Body of pancreas (tissue), 4 donors: Measurements from ENCODE around the gene IFIT5. TPM values are rescaled to one million over a fixed set of nuclear protein-coding genes. Genes with fewer than 3 reads are reported as not detected.

Experiments used
- ATAC-seq: fragments of 150-250 bp; one replicate; pipeline ENCODE4 v1.9.1; 2016
- DNase-seq, 4 donors: peaks; one replicate each; pipeline ENCODE4 v3.0.0-alpha.2; 2019
- H3K27ac ChIP-seq, 4 donors: fragments of 200-600 bp; sonication (generic); 1 replicate in 3 of 4; 2 replicates in 1 of 4; pipeline versions ENCODE4 v1.5.1 to v1.6.1; 2016 to 2019; ENCODE audit warnings: mild to moderate bottlenecking in 1 of 4, mixed read lengths in 1 of 4, moderate library complexity in 1 of 4
- H3K27me3 ChIP-seq, 2 donors: fragments of 200-600 bp; sonication (generic); one replicate each; pipeline ENCODE4 v1.6.0; 2016; ENCODE audit warnings: mild to moderate bottlenecking in 1 of 2
- H3K36me3 ChIP-seq, 2 donors: fragments of 200-600 bp; sonication (generic); replicated peaks in 1 of 2; 2 replicates each; pipeline ENCODE4 v1.5.1; 2016; ENCODE audit warnings: low read depth in 2 of 2; ENCODE audit not compliant: insufficient read depth in 1 of 2
- H3K4me1 ChIP-seq: fragments of 200-600 bp; sonication (generic); one replicate; pipeline ENCODE4 v1.6.0; 2016
- H3K4me3 ChIP-seq, 2 donors: fragments of 200-600 bp; sonication (generic); 1 replicate in 1 of 2; 2 replicates in 1 of 2; pipeline ENCODE4 v1.5.1; 2016 to 2019
- H3K9me3 ChIP-seq, 3 donors: fragments of 200-600 bp; sonication (generic); 1 replicate in 2 of 3; 2 replicates in 1 of 3; pipeline ENCODE4 v1.5.1; 2016
- POLR2A ChIP-seq, 3 donors: fragments of 450-650 bp; IDR thresholded peaks; one replicate each; pipeline ENCODE4 v1.6.1; 2016; ENCODE audit warnings: antibody characterized with exemption in 3 of 3, mild to moderate bottlenecking in 2 of 3
- WGBS, 2 donors: methylation state at CpG; one replicate each; pipeline ENCODE4 v1.1.5; 2017; 5-methylcytosine and 5-hydroxymethylcytosine counted together
- intact Hi-C: fragments of 100-400 bp; cut with DNase I; formaldehyde crosslinking; loops from one replicate; pipeline ENCODE4 v1.15.1; 2023
- total RNA-seq, 2 donors: library from RNA; depleted of rRNA; stranded (reverse); fragments of >200 nt; gene quantifications; one replicate each; pipeline ENCODE4 v1.1.0, GENCODE V29; 2016
- TF ChIP-seq, protein P1 (sequence below), 7 experiments: fragments of 450-650 bp in 4 of 7; fragments of 200-600 bp in 3 of 7; sonication (generic) in 3 of 7; IDR thresholded peaks; one replicate each; pipeline ENCODE4 v1.5.1; 2016 to 2019; ENCODE audit warnings: antibody characterized with exemption in 7 of 7

The IFIT5 gene
- total RNA-seq, 2 donors from 2014 or later = 1.6 to 11.7 TPM

GRCh38 chr10:89458784-89459183 is 44.4 kb downstream of the IFIT5 start:
- Histone ChIP-seq H3K4me1 (peaks cover 3% of the 10 kb centered on the region), H3K27me3 (no peaks in the 10 kb centered on the region), H3K36me3 (no peaks in the 10 kb centered on the region), H3K9me3 (no peaks in the 10 kb centered on the region), H3K4me3 (no peak overlapping the region), H3K27ac (no peak overlapping the region)
- WGBS, 2 donors = 89 to 100% methylated on average over 1 of the region's 1 CpG
- DNase-seq (no peak), ATAC-seq (no peak)
- intact Hi-C loops = no loop called here
- no peak for TF ChIP-seq POLR2A (IDR thresholded peaks at IDR 0.05)
- TF ChIP-seq, protein P1, sequence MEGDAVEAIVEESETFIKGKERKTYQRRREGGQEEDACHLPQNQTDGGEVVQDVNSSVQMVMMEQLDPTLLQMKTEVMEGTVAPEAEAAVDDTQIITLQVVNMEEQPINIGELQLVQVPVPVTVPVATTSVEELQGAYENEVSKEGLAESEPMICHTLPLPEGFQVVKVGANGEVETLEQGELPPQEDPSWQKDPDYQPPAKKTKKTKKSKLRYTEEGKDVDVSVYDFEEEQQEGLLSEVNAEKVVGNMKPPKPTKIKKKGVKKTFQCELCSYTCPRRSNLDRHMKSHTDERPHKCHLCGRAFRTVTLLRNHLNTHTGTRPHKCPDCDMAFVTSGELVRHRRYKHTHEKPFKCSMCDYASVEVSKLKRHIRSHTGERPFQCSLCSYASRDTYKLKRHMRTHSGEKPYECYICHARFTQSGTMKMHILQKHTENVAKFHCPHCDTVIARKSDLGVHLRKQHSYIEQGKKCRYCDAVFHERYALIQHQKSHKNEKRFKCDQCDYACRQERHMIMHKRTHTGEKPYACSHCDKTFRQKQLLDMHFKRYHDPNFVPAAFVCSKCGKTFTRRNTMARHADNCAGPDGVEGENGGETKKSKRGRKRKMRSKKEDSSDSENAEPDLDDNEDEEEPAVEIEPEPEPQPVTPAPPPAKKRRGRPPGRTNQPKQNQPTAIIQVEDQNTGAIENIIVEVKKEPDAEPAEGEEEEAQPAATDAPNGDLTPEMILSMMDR (IDR thresholded peaks at IDR 0.05) = no peak

GRCh38 chr10:89463846-89464537 is 49.6 kb downstream of the IFIT5 start:
- 60 to 63% methylated on average over 6 of the region's 6 CpGs for WGBS, 2 donors
- DNase-seq = peak; percentile 51 to 74 (median 68)
- intact Hi-C loops = no loop called here
- Histone ChIP-seq H3K27me3 (no peaks in the 10 kb centered on the region), H3K9me3 (no peaks in the 10 kb centered on the region), H3K4me3 (no peak overlapping the region), H3K27ac (peak overlapping the region; percentile 29 to 61 (median 46)), H3K4me1 (peaks cover 37% of the 10 kb centered on the region), H3K36me3 (no peaks in the 10 kb centered on the region)
- TF ChIP-seq, protein P1 (IDR thresholded peaks at IDR 0.05) = no peak
- TF ChIP-seq POLR2A (IDR thresholded peaks at IDR 0.05) = no peak
- ATAC-seq = peak; percentile 78

GRCh38 chr10:89465196-89465595 is 50.8 kb downstream of the IFIT5 start:
- Histone ChIP-seq H3K9me3 (no peaks in the 10 kb centered on the region), H3K4me1 (peaks cover 49% of the 10 kb centered on the region), H3K27ac (no peak overlapping the region), H3K27me3 (no peaks in the 10 kb centered on the region), H3K36me3 (no peaks in the 10 kb centered on the region), H3K4me3 (no peak overlapping the region)
- DNase-seq (no peak), ATAC-seq (no peak)
- TF ChIP-seq, protein P1 (IDR thresholded peaks at IDR 0.05) = no peak
- TF ChIP-seq POLR2A (IDR thresholded peaks at IDR 0.05) = no peak
- 26 to 62% methylated on average over 2 of the region's 2 CpGs for WGBS, 2 donors
- intact Hi-C loops = no loop called here

DNA sequence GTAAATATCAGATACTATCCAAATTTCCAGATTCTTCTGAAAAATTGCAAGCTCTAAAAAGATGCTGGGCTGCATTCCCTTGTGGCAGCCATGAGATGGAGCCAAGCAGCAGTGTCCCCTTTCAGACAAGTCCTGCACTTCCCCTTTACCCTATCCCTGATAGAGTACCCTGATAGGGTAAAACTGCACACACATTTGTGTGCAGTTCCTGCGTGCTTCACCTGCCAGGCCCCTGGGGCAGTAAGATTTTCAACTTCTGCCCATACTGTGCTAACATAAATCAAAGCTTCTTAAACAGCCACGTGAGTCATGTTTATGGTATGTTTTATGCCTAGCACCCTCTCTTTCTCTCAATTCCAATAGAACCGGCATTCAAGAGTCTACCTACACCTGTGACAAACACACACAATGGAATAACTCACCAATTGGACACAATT is 52.2 kb downstream of the IFIT5 start:
- TF ChIP-seq, protein P1 (IDR thresholded peaks at IDR 0.05) = peak in 6 of 7 experiments; percentile 16 to 54 (median 45)
- TF ChIP-seq POLR2A (IDR thresholded peaks at IDR 0.05) = no peak
- no peaks in the 10 kb centered on the region for H3K9me3 ChIP-seq
- H3K27ac ChIP-seq = peak overlapping the region; percentile 9 to 53 (median 38)
- intact Hi-C loops = no loop called here
- no peak overlapping the region for H3K4me3 ChIP-seq
- no peaks in the 10 kb centered on the region for H3K27me3 ChIP-seq
- no peaks in the 10 kb centered on the region for H3K36me3 ChIP-seq
- ATAC-seq (peak; percentile 40), DNase-seq (peak in 3 of 4 donors; percentile 35 to 39 (median 38))
- 34% methylated on average over 3 of the region's 3 CpGs for WGBS, 2 donors
- peaks cover 63% of the 10 kb centered on the region for H3K4me1 ChIP-seq
